ENCODE measurements around the gene ATP13A3.

The ATP13A3 gene

DNA sequence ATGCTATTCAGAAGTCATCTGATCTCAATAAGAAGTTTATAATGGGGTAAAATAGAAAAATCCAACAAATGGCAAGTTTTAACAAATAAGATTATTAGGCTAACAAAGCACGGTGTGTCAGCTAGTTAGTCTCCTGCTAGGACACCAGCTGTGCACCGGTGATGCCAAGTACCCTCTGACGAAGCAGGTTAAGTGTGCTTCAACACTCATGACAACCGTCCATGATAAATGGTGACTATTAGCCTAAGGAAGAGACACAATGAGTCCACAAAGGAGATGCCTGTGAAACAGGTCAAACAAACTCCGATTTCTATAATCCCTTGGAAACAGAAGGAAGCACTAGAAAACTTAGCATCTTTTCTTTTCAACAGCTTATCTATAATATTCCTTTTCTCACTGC is 36.5 kb downstream of the ATP13A3 start:
- DNase-seq = no peak
- in situ Hi-C loops (cut with MboI; ENCODE audit: low pct_unique_long_range_greater_than_20kb, low sequenced_read_pairs) = no loop called here

GRCh38 chr3:194449913-194450312 is 36.9 kb downstream of the ATP13A3 start:
- no peak for DNase-seq
- in situ Hi-C loops (cut with MboI; ENCODE audit: low pct_unique_long_range_greater_than_20kb, low sequenced_read_pairs) = no loop called here

DNA sequence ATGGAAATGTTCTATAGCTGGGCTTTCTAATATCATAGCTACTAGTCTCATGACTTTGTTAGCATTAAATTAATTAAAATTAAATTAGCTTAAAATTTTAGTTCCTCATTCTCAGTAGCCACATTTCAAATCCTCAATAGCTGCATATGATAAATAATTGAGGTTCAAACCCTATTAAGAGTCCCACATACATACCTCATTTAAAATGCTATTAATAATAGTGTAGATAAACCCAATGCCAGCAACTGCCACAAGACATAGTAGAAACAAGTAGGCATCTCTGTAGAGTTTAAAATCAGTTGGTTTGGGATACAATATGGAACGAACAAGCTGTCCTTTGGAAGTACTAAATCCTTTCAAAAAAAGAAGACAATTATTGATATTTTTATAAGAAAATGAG is 39.1 kb downstream of the ATP13A3 start:
- DNase-seq = no peak
- in situ Hi-C loops (cut with MboI; ENCODE audit: low pct_unique_long_range_greater_than_20kb, low sequenced_read_pairs) = no loop called here

GRCh38 chr3:194447161-194447560 is 39.6 kb downstream of the ATP13A3 start:
- in situ Hi-C loops (cut with MboI; ENCODE audit: low pct_unique_long_range_greater_than_20kb, low sequenced_read_pairs) = no loop called here
- no peak for DNase-seq

DNA sequence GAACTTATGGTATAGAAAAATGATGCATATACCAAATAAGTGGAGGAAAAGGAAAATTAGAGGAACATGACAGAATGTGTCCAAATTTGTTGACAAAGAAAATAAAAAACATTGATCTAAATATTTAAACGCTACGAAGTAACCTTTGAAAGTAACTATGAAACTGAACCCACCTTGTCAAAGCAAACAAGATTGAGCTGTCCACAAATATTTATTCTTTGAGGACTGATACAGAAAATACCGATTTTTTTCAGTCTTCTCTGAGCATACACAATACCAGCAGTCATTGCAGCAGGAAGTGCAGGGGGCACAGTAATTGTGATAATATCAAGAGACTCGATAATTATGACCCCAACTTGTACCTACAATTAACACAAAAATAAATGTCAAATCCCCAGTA is 40.0 kb downstream of the ATP13A3 start:
- in situ Hi-C loops (cut with MboI; ENCODE audit: low pct_unique_long_range_greater_than_20kb, low sequenced_read_pairs) = no loop called here
- no peak for DNase-seq

GRCh38 chr3:194446172-194446571 is 40.6 kb downstream of the ATP13A3 start:
- DNase-seq = no peak
- in situ Hi-C loops (cut with MboI; ENCODE audit: low pct_unique_long_range_greater_than_20kb, low sequenced_read_pairs) = no loop called here

DNA sequence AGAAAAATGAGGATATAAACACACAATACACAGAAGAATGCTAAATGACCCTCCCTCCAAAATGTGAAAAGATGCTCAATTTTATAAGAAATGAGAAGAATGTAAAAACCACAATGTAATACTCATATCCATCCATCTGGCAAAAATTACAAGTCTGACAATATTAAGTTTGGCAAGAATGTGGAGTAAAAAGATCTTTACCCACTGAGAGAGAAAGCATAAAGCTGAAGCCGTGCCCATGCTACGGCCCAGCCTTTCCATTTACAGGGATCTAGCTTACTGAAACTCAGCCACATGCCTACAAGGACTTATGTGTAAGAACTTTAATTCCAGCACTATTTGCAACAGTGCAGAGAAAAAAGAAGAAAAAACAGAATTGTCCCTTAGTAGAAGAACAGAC is 42.9 kb downstream of the ATP13A3 start:
- DNase-seq = no peak
- in situ Hi-C loops (cut with MboI; ENCODE audit: low pct_unique_long_range_greater_than_20kb, low sequenced_read_pairs) = no loop called here

GRCh38 chr3:194440756-194441155 is 46.0 kb downstream of the ATP13A3 start:
- no peak for DNase-seq
- in situ Hi-C loops (cut with MboI; ENCODE audit: low pct_unique_long_range_greater_than_20kb, low sequenced_read_pairs) = no loop called here

- in situ Hi-C loops (cut with MboI; ENCODE audit: low pct_unique_long_range_greater_than_20kb, low sequenced_read_pairs) = no loop called here
- no peak for DNase-seq
Measured at GRCh38 chr3:194439881-194440550, 46.8 kb downstream of the ATP13A3 start.

DNA sequence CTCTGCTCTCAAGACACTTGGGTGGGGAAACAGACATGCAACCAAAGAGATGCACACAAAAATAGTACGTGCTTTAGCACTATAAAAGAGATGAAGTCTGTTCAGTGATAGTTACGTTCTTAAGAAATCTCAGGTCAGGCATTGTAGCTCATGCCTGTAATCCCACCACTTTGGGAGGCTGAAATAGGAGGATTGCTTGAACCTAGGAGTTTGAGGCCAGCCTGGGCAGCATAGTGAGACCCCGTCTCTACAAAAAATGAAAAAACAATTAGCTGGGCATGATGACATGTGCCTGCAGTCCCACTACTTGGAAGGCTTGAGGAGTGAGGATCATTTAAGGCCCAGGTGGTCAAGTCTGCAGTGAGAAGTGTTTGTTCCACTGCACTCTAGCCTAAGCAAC is 52.3 kb downstream of the ATP13A3 start:
- DNase-seq = no peak
- in situ Hi-C loops (cut with MboI; ENCODE audit: low pct_unique_long_range_greater_than_20kb, low sequenced_read_pairs) = no loop called here

GRCh38 chr3:194431554-194431953 is 55.2 kb downstream of the ATP13A3 start:
- no peak for DNase-seq

DNA sequence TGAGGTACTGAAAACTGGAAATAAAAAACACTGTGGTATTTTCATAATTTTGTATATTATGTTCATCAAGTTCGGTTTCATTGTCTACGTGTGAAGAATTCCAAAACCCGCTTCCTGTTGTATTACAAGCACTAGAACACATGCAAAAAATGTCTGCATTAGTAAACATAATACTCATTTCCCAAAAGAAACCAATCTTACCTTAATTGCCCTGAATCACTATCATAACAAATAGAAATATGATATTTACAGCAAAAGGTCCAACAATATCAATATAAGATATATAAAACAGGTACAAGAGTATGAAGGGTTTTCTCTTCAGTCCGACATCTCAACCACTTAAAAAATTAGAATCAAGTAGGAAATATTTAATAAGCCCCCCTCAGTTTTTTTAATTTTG is 61.4 kb downstream of the ATP13A3 start:
- no peak for DNase-seq
- in situ Hi-C loops (cut with MboI; ENCODE audit: low pct_unique_long_range_greater_than_20kb, low sequenced_read_pairs) = no loop called here

More at GRCh38 chr3:194431554-194431953, 55.2 kb downstream of the ATP13A3 start:
- in situ Hi-C loops (cut with MboI; ENCODE audit: low pct_unique_long_range_greater_than_20kb, low sequenced_read_pairs) = no loop called here

GRCh38 chr3:194424953-194425352 is 61.8 kb downstream of the ATP13A3 start:
- no peak for DNase-seq
- in situ Hi-C loops (cut with MboI; ENCODE audit: low pct_unique_long_range_greater_than_20kb, low sequenced_read_pairs) = no loop called here

- in situ Hi-C loops (cut with MboI; ENCODE audit: low pct_unique_long_range_greater_than_20kb, low sequenced_read_pairs) = no loop called here
- DNase-seq = no peak
Measured at GRCh38 chr3:194424373-194424772, 62.4 kb downstream of the ATP13A3 start.

GRCh38 chr3:194423317-194423716 is 63.5 kb downstream of the ATP13A3 start:
- in situ Hi-C loops (cut with MboI; ENCODE audit: low pct_unique_long_range_greater_than_20kb, low sequenced_read_pairs) = no loop called here
- DNase-seq = no peak

GRCh38 chr3:194422188-194422587 is 64.6 kb downstream of the ATP13A3 start:
- in situ Hi-C loops (cut with MboI; ENCODE audit: low pct_unique_long_range_greater_than_20kb, low sequenced_read_pairs) = no loop called here
- DNase-seq = no peak

GRCh38 chr3:194418671-194419070 is 68.1 kb downstream of the ATP13A3 start:
- in situ Hi-C loops (cut with MboI; ENCODE audit: low pct_unique_long_range_greater_than_20kb, low sequenced_read_pairs) = no loop called here
- DNase-seq = no peak

GRCh38 chr3:194407423-194407822 is 79.4 kb downstream of the ATP13A3 start:
- in situ Hi-C loops (cut with MboI; ENCODE audit: low pct_unique_long_range_greater_than_20kb, low sequenced_read_pairs) = no loop called here
- no peak for DNase-seq

DNA sequence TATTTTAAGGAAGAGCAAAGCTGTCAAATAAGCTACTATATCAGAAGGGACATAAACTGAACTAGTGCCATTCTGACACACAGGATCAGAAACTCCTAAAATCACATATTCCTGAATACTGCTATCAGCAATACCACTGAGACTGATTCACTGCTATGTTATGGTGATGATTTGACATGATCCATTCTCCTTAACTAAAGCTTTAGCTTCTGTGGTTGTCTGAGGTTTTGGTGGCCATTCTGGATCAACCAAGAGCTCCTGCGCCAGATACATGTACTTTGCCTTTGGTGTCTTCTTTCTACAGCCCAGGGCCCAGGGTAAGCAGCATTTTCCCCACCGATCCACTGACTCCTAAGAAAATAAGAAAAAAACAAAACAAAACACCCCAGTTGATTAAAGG is 81.0 kb downstream of the ATP13A3 start:
- in situ Hi-C loops (cut with MboI; ENCODE audit: low pct_unique_long_range_greater_than_20kb, low sequenced_read_pairs) = no loop called here

DNA sequence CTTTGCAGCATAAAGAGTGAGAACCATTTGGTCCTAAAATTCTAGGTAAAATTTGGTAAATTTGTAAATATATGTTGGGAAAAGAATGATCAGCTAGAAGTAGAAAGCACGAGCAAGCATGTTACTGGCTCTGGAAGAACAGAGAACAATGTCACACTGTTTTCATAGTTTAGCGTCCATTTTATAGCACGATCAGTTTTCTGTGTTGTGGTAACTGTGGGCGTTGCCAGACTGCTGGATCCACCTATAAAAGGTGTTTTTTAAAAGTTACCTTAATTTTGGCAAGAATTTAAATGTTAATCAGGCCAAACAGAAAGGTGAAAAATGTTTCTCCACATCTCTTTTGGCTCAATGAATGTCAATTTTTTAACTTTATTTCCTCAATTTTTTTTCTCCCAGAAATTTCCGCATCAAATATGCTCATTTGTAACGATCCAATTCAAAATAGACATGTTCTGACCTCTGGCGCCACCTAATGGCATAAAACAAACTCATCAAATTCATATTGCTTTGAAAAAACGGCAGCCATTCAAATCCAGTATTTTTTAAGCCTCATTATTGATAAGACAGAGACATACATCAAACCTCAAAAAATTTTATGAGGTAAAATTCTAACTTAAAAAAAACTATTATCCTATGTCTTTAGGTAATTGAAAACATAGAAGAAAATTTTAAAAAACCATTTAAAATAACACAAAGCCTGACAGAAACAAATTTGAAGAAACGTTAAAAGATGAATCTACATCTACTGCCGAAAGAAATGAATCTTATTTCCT is 82.2 kb downstream of the ATP13A3 start:
- DNase-seq = peak; percentile 72

More for the DNA sequence above, 81.0 kb downstream of the ATP13A3 start:
- DNase-seq = no peak

GRCh38 chr3:194401868-194402329 is 84.9 kb downstream of the ATP13A3 start:
- in situ Hi-C loops (cut with MboI; ENCODE audit: low pct_unique_long_range_greater_than_20kb, low sequenced_read_pairs) = no loop called here
- DNase-seq = no peak

More for the DNA sequence above, 82.2 kb downstream of the ATP13A3 start:
- in situ Hi-C loops (cut with MboI; ENCODE audit: low pct_unique_long_range_greater_than_20kb, low sequenced_read_pairs) = no loop called here

All from KBM-7 (cell line).